Testis (tissue), 2 donors: ENCODE results near the gene JPT1.

Experiments used
- POLR2A ChIP-seq: fragments of 450-650 bp; IDR thresholded peaks from one replicate; pipeline ENCODE4 v1.6.1; 2017; ENCODE audit warnings: antibody characterized with exemption, mild to moderate bottlenecking, moderate library complexity
- TF ChIP-seq, protein P1 (sequence below), 3 experiments: fragments of 450-650 bp in 2 of 3; fragments of 200-600 bp in 1 of 3; sonication (generic) in 1 of 3; IDR thresholded peaks; one replicate each; pipeline ENCODE4 v1.5.1; 2016 to 2019; ENCODE audit warnings: antibody characterized with exemption in 3 of 3, mild to moderate bottlenecking in 2 of 3, moderate library complexity in 1 of 3

GRCh38 chr17:75147878-75148546, 6.3 kb downstream of the JPT1 start:
- TF ChIP-seq, protein P1, sequence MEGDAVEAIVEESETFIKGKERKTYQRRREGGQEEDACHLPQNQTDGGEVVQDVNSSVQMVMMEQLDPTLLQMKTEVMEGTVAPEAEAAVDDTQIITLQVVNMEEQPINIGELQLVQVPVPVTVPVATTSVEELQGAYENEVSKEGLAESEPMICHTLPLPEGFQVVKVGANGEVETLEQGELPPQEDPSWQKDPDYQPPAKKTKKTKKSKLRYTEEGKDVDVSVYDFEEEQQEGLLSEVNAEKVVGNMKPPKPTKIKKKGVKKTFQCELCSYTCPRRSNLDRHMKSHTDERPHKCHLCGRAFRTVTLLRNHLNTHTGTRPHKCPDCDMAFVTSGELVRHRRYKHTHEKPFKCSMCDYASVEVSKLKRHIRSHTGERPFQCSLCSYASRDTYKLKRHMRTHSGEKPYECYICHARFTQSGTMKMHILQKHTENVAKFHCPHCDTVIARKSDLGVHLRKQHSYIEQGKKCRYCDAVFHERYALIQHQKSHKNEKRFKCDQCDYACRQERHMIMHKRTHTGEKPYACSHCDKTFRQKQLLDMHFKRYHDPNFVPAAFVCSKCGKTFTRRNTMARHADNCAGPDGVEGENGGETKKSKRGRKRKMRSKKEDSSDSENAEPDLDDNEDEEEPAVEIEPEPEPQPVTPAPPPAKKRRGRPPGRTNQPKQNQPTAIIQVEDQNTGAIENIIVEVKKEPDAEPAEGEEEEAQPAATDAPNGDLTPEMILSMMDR (IDR thresholded peaks at IDR 0.05), result no peak
- no peak for TF ChIP-seq POLR2A
